ENCODE results near the gene CCDC126.
"Not testable (repeated sequence)": the region's sequence is repeated elsewhere in the genome, so short reads cannot be mapped to it uniquely, and the experiment has no call there.

CCDC126 gene

GRCh38 chr7:23633417-23633816, 36.2 kb downstream of the CCDC126 start:
- DNase-seq: no peak

GRCh38 chr7:23645822-23646221, 48.6 kb downstream of the CCDC126 start:
- DNase-seq: no peak

- no peak for DNase-seq
Observed at GRCh38 chr7:23653942-23654341, 56.8 kb downstream of the CCDC126 start.

- no peak for DNase-seq
Observed at GRCh38 chr7:23654508-23654907, 57.3 kb downstream of the CCDC126 start.

- DNase-seq: no peak
Observed at GRCh38 chr7:23655433-23655832, 58.3 kb downstream of the CCDC126 start.

- no peak for DNase-seq
Observed at GRCh38 chr7:23658831-23659427, 61.7 kb downstream of the CCDC126 start.

- DNase-seq: no peak
Observed at GRCh38 chr7:23661385-23661784, 64.2 kb downstream of the CCDC126 start.

GRCh38 chr7:23662124-23662983, 65.2 kb downstream of the CCDC126 start:
- no peak for DNase-seq

GRCh38 chr7:23662984-23663313, 65.8 kb downstream of the CCDC126 start:
- no peak for DNase-seq

- DNase-seq: no peak
Observed at GRCh38 chr7:23664122-23664521, 66.9 kb downstream of the CCDC126 start.

- DNase-seq: no peak
Observed at GRCh38 chr7:23672033-23672432, 74.9 kb downstream of the CCDC126 start.

- DNase-seq: peak; percentile 74
Observed at GRCh38 chr7:23679898-23680413, 82.8 kb downstream of the CCDC126 start, which contains the start of gene FAM221A. Gene FAM221A, plus strand, starts transcription at chr7:23680199. Its CDS starts 20 bp downstream, at chr7:23680219.

- DNase-seq: no peak
Observed at GRCh38 chr7:23680414-23681405, 83.5 kb downstream of the CCDC126 start.

- DNase-seq: not testable (repeated sequence)
Observed at GRCh38 chr7:23684041-23684440, 86.9 kb downstream of the CCDC126 start.

GRCh38 chr7:23685731-23686130, 88.5 kb downstream of the CCDC126 start:
- DNase-seq: no peak

GRCh38 chr7:23687011-23687410, 89.8 kb downstream of the CCDC126 start:
- DNase-seq: no peak

GRCh38 chr7:23689165-23689564, 92.0 kb downstream of the CCDC126 start:
- DNase-seq: no peak

GRCh38 chr7:23691320-23691719, 94.1 kb downstream of the CCDC126 start:
- no peak for DNase-seq

GRCh38 chr7:23693224-23693623, 96.0 kb downstream of the CCDC126 start:
- no peak for DNase-seq

Measured in DMS 273 treated with DMSO at 0.1 percent for 48 hours (cell line).